Gastroesophageal sphincter (tissue), 4 donors: ENCODE data around the gene ABCG1. TPM values are rescaled to one million over a fixed set of nuclear protein-coding genes. Genes with fewer than 3 reads are reported as not detected.

ENCODE experiments used
- ATAC-seq: fragments of 150-250 bp; one replicate; pipeline ENCODE4 v1.9.1; 2016; ENCODE audit warnings: mild to moderate bottlenecking, moderate library complexity
- H3K27ac ChIP-seq, 4 donors: fragments of 200-600 bp; sonication (generic) in 3 of 4; 1 replicate in 3 of 4; 2 replicates in 1 of 4; pipeline ENCODE4 v1.5.1; 2016 to 2019
- H3K27me3 ChIP-seq: fragments of 200-600 bp; sonication (generic); one replicate; pipeline ENCODE4 v1.5.1; 2019
- H3K36me3 ChIP-seq, 2 donors: fragments of 200-600 bp; sonication (generic); one replicate each; pipeline ENCODE4 v1.5.1; 2019; ENCODE audit warnings: control low read depth in 1 of 2
- H3K4me1 ChIP-seq, 3 donors: fragments of 200-600 bp; sonication (generic); 1 replicate in 2 of 3; 2 replicates in 1 of 3; pipeline ENCODE4 v1.5.1; 2016 to 2019; ENCODE audit warnings: control low read depth in 2 of 3
- H3K4me3 ChIP-seq, 2 donors: fragments of 200-600 bp; sonication (generic); one replicate each; pipeline ENCODE4 v1.5.1; 2019; ENCODE audit warnings: mild to moderate bottlenecking in 1 of 2, moderate library complexity in 1 of 2
- H3K9me3 ChIP-seq, 3 donors: fragments of 200-600 bp; sonication (generic); one replicate each; pipeline ENCODE4 v1.5.1; 2017 to 2019; ENCODE audit warnings: control low read depth in 2 of 3
- EP300 ChIP-seq: sonication (generic); formaldehyde crosslinking; IDR thresholded peaks from one replicate; pipeline ENCODE4 v1.6.1; 2017; ENCODE audit warnings: antibody characterized with exemption, mild to moderate bottlenecking
- POLR2A ChIP-seq, 2 donors: fragments of 450-650 bp; IDR thresholded peaks; one replicate each; pipeline ENCODE4 v1.6.1; 2017; ENCODE audit warnings: antibody characterized with exemption in 2 of 2, mild to moderate bottlenecking in 2 of 2, moderate library complexity in 1 of 2
- POLR2AphosphoS5 ChIP-seq: sonication (generic); formaldehyde crosslinking; IDR thresholded peaks from one replicate; pipeline ENCODE4 v1.6.1; 2017; ENCODE audit warnings: antibody characterized with exemption
- WGBS, 2 donors: methylation state at CpG; one replicate each; pipeline ENCODE4 v1.1.5; 2018; ENCODE audit warnings: low coverage in 1 of 2; 5-methylcytosine and 5-hydroxymethylcytosine counted together
- total RNA-seq, 4 donors: library from RNA; depleted of rRNA; stranded (reverse); fragments of >200 nt; gene quantifications; one replicate each; pipeline ENCODE4 v1.1.0, GENCODE V29; 2016
- TF ChIP-seq, protein P1 (sequence below), 4 experiments: fragments of 200-600 bp in 2 of 4; fragments of 450-650 bp in 2 of 4; sonication (generic) in 1 of 4; IDR thresholded peaks; one replicate each; pipeline ENCODE4 v1.5.1; 2017 to 2019; ENCODE audit warnings: antibody characterized with exemption in 4 of 4, mild to moderate bottlenecking in 2 of 4, moderate library complexity in 2 of 4

The ABCG1 gene
- total RNA-seq, 4 donors from 2014 or later: 15.9 to 21.8 (median 18.0) TPM

DNA sequence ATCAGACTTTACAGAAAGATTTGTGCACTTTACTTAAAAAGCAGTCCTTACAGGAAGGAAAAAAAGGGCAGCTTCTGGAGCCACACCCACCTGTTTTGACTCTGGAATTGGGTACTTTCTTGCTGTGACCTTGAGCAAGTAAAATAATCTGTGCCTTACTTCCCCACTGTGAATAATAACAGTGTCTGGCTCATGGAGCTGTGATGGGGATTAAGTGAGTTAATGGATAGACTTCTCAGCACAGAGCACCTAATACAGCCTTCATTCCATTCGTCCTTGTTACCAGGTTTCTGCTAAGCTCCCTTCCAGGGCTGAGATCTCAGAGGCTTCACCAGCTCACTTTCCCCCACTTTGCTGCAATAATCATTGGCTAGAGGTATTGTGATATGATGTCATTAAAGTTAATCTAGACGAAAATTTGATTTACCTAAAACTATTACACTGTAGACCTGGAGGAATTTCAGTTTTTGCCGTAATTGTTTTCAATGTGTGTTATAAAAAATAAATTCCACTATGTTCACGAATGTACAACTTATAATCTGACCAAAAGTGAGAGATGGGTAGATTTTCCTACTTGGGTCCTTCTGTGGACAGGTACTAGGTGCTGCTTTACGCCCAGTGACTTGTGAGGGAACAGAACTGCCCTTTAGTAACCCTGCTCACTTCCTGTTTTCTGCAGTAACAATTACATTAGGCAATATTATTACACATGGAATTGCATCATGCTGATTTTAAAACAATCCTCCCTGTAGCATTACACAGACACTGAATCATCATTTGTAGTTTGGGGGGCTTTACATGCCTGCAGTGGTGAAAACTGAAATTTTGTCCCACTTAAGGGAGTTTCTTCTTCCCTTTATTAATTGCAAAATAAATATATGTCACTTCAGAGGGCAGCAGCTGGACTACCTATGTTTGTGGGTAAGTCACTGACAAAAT lies 19.7 kb upstream of the ABCG1 start:
- Histone ChIP-seq H3K27ac (peak overlapping the region in 1 of 4 donors; percentile 39), H3K4me1 (peaks cover 0 to 16% (median 7%) of the 10 kb centered on the region in 3 donors), H3K36me3 (no peaks in the 10 kb centered on the region), H3K4me3 (no peak overlapping the region), H3K27me3 (no peaks in the 10 kb centered on the region), H3K9me3 (no peaks in the 10 kb centered on the region)
- TF ChIP-seq, protein P1, sequence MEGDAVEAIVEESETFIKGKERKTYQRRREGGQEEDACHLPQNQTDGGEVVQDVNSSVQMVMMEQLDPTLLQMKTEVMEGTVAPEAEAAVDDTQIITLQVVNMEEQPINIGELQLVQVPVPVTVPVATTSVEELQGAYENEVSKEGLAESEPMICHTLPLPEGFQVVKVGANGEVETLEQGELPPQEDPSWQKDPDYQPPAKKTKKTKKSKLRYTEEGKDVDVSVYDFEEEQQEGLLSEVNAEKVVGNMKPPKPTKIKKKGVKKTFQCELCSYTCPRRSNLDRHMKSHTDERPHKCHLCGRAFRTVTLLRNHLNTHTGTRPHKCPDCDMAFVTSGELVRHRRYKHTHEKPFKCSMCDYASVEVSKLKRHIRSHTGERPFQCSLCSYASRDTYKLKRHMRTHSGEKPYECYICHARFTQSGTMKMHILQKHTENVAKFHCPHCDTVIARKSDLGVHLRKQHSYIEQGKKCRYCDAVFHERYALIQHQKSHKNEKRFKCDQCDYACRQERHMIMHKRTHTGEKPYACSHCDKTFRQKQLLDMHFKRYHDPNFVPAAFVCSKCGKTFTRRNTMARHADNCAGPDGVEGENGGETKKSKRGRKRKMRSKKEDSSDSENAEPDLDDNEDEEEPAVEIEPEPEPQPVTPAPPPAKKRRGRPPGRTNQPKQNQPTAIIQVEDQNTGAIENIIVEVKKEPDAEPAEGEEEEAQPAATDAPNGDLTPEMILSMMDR (IDR thresholded peaks at IDR 0.05): no peak
- TF ChIP-seq EP300 (no peak), POLR2AphosphoS5 (peak; percentile 59)
- WGBS, 2 donors: 55 to 67% methylated on average over 5 of the region's 5 CpGs
- ATAC-seq: peak; percentile 90

DNA sequence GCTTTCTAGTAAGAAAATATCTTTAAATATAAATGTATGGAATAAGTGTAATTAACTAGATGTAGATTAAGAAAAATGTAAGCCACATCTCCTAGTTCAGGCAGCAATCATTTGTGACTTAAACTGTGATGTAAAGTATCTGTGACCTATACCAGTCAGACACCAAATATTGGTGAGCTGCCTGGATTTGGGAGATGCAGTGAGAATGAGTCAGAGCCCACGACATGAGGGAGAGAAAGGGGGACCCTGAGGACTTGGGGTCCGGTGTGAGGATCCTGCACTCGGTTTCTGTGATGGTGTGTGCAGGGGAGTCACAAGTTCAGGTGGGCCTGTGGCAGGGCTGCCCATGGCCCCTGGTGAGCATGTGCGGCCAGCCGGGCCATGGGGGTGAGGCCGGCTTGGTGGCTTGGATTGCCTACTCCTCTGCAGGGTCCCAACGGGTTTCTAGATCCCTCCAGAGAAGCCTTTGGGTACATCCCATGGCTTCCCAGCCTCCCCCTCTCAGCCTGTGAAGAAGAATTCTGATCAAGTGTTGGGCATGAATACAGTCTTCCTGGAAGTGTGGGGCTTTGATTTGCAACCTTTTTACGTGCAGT lies 19.0 kb upstream of the ABCG1 start:
- 61 to 77% methylated on average over 2 to 4 of the region's 8 CpGs for WGBS, 2 donors
- H3K4me1 ChIP-seq: peaks cover 0 to 16% (median 7%) of the 10 kb centered on the region in 3 donors
- no peak overlapping the region for H3K4me3 ChIP-seq
- H3K27ac ChIP-seq: peak overlapping the region in 1 of 4 donors; percentile 16
- peaks cover 0 to 3% (median 0%) of the 10 kb centered on the region in 3 donors for H3K9me3 ChIP-seq
- no peaks in the 10 kb centered on the region for H3K36me3 ChIP-seq
- no peak for TF ChIP-seq POLR2A (IDR thresholded peaks at IDR 0.05)
- TF ChIP-seq, protein P1 (IDR thresholded peaks at IDR 0.05): no peak
- H3K27me3 ChIP-seq: no peaks in the 10 kb centered on the region
- no peak for ATAC-seq

DNA sequence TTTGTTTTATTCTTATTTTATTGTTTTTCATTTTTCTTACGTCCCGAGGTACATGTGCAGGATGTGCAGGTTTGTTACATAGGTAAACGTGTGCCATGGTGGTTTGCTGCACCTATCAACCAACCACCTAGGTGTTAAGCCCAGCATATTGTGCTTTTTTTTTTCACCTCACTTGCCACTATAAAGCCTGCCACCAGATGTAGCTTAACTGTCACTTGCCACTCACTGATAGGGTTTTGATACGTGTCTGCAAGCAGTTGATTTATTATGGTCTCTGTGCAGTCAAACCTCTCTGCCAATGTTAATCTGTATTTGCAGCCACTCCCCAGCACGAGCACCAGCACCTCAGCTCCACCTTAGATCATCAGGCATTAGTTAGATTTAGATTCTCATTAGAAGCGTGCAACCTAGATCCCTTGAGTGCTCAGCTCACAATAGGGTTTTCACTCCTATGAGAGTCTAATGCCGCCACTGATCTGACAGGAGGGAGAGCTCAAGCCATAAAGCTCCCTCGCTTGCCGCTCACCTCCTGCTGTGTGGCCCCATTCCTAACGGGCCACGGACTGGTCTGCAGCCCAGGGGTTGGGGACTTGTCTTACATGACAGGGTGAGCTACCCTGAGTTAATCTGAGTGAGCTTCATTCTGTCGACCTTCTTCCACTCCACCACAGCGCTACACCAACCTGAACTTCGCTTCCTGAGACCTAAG lies 17.9 kb upstream of the ABCG1 start:
- ATAC-seq: no peak
- Histone ChIP-seq H3K4me3 (no peak overlapping the region), H3K4me1 (peaks cover 0 to 16% (median 7%) of the 10 kb centered on the region in 3 donors), H3K36me3 (no peaks in the 10 kb centered on the region), H3K27ac (no peak overlapping the region), H3K9me3 (peaks cover 0 to 8% (median 0%) of the 10 kb centered on the region in 3 donors), H3K27me3 (no peaks in the 10 kb centered on the region)
- TF ChIP-seq, protein P1 (IDR thresholded peaks at IDR 0.05): no peak
- TF ChIP-seq POLR2A (IDR thresholded peaks at IDR 0.05): no peak
- no peak for TF ChIP-seq EP300
- no peak for TF ChIP-seq POLR2AphosphoS5
- WGBS, 2 donors: 65 to 90% methylated on average over 4 of the region's 14 CpGs

DNA sequence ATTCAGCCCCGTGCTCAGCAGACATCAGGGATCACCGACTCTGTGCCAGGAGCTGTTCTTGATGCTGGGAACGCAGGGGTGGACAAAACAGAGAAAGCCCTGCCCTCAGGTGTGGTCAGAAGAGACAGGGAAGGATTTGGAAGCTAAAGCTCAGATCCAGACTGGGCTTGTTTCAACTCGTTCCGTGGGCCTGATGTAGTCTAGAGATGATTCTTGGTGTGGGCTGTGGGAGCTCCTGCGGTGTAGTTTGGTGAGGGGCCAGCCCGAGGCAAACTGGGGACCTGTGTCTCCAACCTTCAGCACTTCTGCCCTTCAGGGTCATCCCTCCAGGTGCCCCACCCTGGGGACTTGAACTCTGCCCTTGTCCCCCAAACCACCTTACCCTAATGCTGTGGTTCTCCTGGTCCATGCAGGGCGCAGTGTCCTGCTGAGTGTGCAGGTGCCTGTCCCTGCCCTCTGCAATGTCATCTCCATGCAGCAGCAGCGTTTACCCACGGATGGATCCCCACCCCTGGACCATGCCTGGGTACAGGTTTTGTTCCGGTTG lies 17.3 kb upstream of the ABCG1 start:
- Histone ChIP-seq H3K9me3 (peaks cover 0 to 8% (median 0%) of the 10 kb centered on the region in 3 donors), H3K27ac (no peak overlapping the region), H3K36me3 (no peaks in the 10 kb centered on the region), H3K4me3 (no peak overlapping the region), H3K4me1 (peaks cover 0 to 16% (median 7%) of the 10 kb centered on the region in 3 donors), H3K27me3 (no peaks in the 10 kb centered on the region)
- TF ChIP-seq EP300 (no peak), POLR2A (IDR thresholded peaks at IDR 0.05) (no peak), POLR2AphosphoS5 (no peak)
- TF ChIP-seq, protein P1 (IDR thresholded peaks at IDR 0.05): no peak
- no peak for ATAC-seq
- 67 to 75% methylated on average over 2 to 3 of the region's 11 CpGs for WGBS, 2 donors
